Effector CD8-positive, alpha-beta T cell (primary cell): ENCODE measurements around the gene RC3H1.
"Not testable (repeated sequence)": the region's sequence is repeated elsewhere in the genome, so short reads cannot be mapped to it uniquely, and the experiment has no call there.

ENCODE experiments used
- DNase-seq: peaks from one replicate; lab custom pipeline; 2025; lab: John Stamatoyannopoulos, UW
- total RNA-seq, 4 experiments: gene quantifications; one replicate each; lab custom pipeline; 2026; lab: John Stamatoyannopoulos, UW

Gene RC3H1
- total RNA-seq: 102 to 154 (median 132) reads per million in 4 experiments

GRCh38 chr1:174022080-174022975 is at the start of gene RC3H1:
Gene RC3H1, minus strand, starts transcription at chr1:174022357. Its CDS starts 29,372 bp downstream, at chr1:173992985.
- peak; percentile 79 for DNase-seq

GRCh38 chr1:174070614-174071013 is 48.5 kb upstream of the RC3H1 start:
- no peak for DNase-seq

GRCh38 chr1:174068000-174068399 is 45.8 kb upstream of the RC3H1 start:
- no peak for DNase-seq

- no peak for DNase-seq
Measured at GRCh38 chr1:174060090-174060489, 37.9 kb upstream of the RC3H1 start.

GRCh38 chr1:174058624-174059023 is 36.5 kb upstream of the RC3H1 start:
- no peak for DNase-seq

GRCh38 chr1:174056609-174057008 is 34.5 kb upstream of the RC3H1 start:
- not testable (repeated sequence) for DNase-seq

GRCh38 chr1:174055797-174056196 is 33.6 kb upstream of the RC3H1 start:
- DNase-seq: not testable (repeated sequence)

GRCh38 chr1:174053826-174054225 is 31.7 kb upstream of the RC3H1 start:
- no peak for DNase-seq

- no peak for DNase-seq
Measured at GRCh38 chr1:174052621-174053020, 30.5 kb upstream of the RC3H1 start.

GRCh38 chr1:174051956-174052355 is 29.8 kb upstream of the RC3H1 start:
- DNase-seq: no peak

GRCh38 chr1:174049514-174049913 is 27.4 kb upstream of the RC3H1 start:
- DNase-seq: no peak

GRCh38 chr1:174044418-174045222 is 22.5 kb upstream of the RC3H1 start:
- DNase-seq: no peak

GRCh38 chr1:174042509-174042908 is 20.4 kb upstream of the RC3H1 start:
- not testable (repeated sequence) for DNase-seq

GRCh38 chr1:174041369-174041768 is 19.2 kb upstream of the RC3H1 start:
- no peak for DNase-seq

GRCh38 chr1:174040387-174040786 is 18.2 kb upstream of the RC3H1 start:
- no peak for DNase-seq

GRCh38 chr1:174039027-174039426 is 16.9 kb upstream of the RC3H1 start:
- DNase-seq: no peak

- DNase-seq: no peak
Measured at GRCh38 chr1:174036798-174037197, 14.6 kb upstream of the RC3H1 start.

- DNase-seq: no peak
Measured at GRCh38 chr1:174036204-174036603, 14.0 kb upstream of the RC3H1 start.

- no peak for DNase-seq
Measured at GRCh38 chr1:174032671-174033222, 10.6 kb upstream of the RC3H1 start.

- DNase-seq: no peak
Measured at GRCh38 chr1:174031099-174031498, 8.9 kb upstream of the RC3H1 start.

- no peak for DNase-seq
Measured at GRCh38 chr1:174028495-174028894, 6.3 kb upstream of the RC3H1 start.

GRCh38 chr1:174023440-174023839 is 1.3 kb upstream of the RC3H1 start:
- DNase-seq: no peak

GRCh38 chr1:174022976-174023277 is 770 bp upstream of the RC3H1 start:
- no peak for DNase-seq
